ENCODE measurements around the gene TMC3. TPM values are rescaled to one million over a fixed set of nuclear protein-coding genes. Genes with fewer than 3 reads are reported as not detected.

TMC3 gene
- total and polyA plus RNA-seq, 9 donors = 0.05 to 0.23 TPM; not detected in 7

- no peaks in the 10 kb centered on the region for H3K9me3 ChIP-seq
- no peak overlapping the region for H3K4me3 ChIP-seq
- WGBS, 3 donors = 19 to 21% (median 20%) methylated on average over 8 of the region's 8 CpGs
- no peaks in the 10 kb centered on the region for H3K27me3 ChIP-seq
- peak in 1 of 5 donors; percentile 52 for DNase-seq
- no peaks in the 10 kb centered on the region for H3K36me3 ChIP-seq
- no peak overlapping the region for H3K27ac ChIP-seq
- peaks cover 2% of the 10 kb centered on the region for H3K4me1 ChIP-seq (ENCODE audit: insufficient read depth)
- TF ChIP-seq, protein P1, sequence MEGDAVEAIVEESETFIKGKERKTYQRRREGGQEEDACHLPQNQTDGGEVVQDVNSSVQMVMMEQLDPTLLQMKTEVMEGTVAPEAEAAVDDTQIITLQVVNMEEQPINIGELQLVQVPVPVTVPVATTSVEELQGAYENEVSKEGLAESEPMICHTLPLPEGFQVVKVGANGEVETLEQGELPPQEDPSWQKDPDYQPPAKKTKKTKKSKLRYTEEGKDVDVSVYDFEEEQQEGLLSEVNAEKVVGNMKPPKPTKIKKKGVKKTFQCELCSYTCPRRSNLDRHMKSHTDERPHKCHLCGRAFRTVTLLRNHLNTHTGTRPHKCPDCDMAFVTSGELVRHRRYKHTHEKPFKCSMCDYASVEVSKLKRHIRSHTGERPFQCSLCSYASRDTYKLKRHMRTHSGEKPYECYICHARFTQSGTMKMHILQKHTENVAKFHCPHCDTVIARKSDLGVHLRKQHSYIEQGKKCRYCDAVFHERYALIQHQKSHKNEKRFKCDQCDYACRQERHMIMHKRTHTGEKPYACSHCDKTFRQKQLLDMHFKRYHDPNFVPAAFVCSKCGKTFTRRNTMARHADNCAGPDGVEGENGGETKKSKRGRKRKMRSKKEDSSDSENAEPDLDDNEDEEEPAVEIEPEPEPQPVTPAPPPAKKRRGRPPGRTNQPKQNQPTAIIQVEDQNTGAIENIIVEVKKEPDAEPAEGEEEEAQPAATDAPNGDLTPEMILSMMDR (IDR thresholded peaks at IDR 0.05) = no peak
- TF ChIP-seq POLR2A (IDR thresholded peaks at IDR 0.05) = no peak
- no peak for TF ChIP-seq EP300 (IDR thresholded peaks at IDR 0.05)
- intact Hi-C loops (cut with DNase I) = no loop called here
These were observed 35.6 kb downstream of the TMC3 start for GRCh38 chr15:81338170-81339007.

DNA sequence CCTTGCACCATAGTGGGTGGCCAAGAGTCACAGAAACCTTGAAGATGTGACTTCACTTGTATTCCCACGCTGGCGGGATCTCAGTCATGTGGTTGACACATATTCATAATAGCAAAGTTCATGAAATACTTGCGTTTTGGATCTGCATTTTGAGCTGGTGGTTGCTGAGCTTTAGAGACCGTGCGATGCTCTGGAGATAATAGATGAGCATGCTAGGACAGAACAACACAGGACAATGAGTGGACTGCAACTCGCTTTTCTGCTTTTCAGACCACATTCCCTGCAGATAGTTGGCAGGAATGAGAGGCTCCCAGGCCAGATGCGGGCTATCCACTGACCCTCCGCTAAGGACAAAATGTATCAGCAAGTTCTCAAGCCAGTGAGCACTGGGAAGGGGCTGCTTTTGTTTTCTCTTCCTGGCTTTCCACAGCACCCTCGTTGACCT is 36.3 kb downstream of the TMC3 start:
- peaks cover 2% of the 10 kb centered on the region for H3K4me1 ChIP-seq (ENCODE audit: insufficient read depth)
- TF ChIP-seq, protein P1 (IDR thresholded peaks at IDR 0.05) = no peak
- TF ChIP-seq POLR2A (IDR thresholded peaks at IDR 0.05) = no peak
- no peak for TF ChIP-seq EP300 (IDR thresholded peaks at IDR 0.05)
- 26 to 39% (median 30%) methylated on average over 9 of the region's 9 CpGs for WGBS, 3 donors
- intact Hi-C loops (cut with DNase I) = no loop called here
- H3K9me3 ChIP-seq = no peaks in the 10 kb centered on the region
- no peak overlapping the region for H3K27ac ChIP-seq
- H3K27me3 ChIP-seq = no peaks in the 10 kb centered on the region
- no peaks in the 10 kb centered on the region for H3K36me3 ChIP-seq
- H3K4me3 ChIP-seq = no peak overlapping the region
- DNase-seq = peak in 1 of 5 donors; percentile 49

- Histone ChIP-seq H3K27ac (no peak overlapping the region), H3K27me3 (no peaks in the 10 kb centered on the region), H3K4me1 (ENCODE audit: insufficient read depth) (peaks cover 2% of the 10 kb centered on the region), H3K36me3 (no peaks in the 10 kb centered on the region), H3K9me3 (no peaks in the 10 kb centered on the region), H3K4me3 (no peak overlapping the region)
- WGBS, 3 donors = 83 to 89% (median 88%) methylated on average over 3 of the region's 3 CpGs
- no peak for DNase-seq
- intact Hi-C loops (cut with DNase I) = no loop called here
- TF ChIP-seq POLR2A (IDR thresholded peaks at IDR 0.05) (no peak), EP300 (IDR thresholded peaks at IDR 0.05) (no peak)
- TF ChIP-seq, protein P1 (IDR thresholded peaks at IDR 0.05) = no peak
These were observed 36.8 kb downstream of the TMC3 start for GRCh38 chr15:81337241-81337640.

DNA sequence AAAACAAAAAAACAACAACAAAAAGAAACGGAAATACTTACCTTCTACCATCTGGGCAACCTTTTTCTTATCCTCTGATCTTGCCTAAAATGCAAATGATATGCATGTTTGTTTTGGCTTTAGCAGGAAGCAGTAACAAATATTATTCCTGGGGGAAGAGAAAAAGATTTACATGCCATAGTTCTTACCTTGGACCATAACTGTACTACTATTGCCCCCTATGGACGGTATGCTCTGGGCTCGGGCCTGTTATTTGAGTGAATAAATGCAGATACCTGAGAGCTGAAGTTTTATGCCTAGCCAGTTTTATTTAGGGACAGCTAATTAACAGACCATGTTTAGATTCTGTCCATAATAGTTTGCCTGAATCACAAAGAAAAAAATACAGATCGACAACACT is 37.4 kb downstream of the TMC3 start:
- Histone ChIP-seq H3K4me3 (no peak overlapping the region), H3K27me3 (no peaks in the 10 kb centered on the region), H3K27ac (no peak overlapping the region), H3K9me3 (no peaks in the 10 kb centered on the region), H3K4me1 (ENCODE audit: insufficient read depth) (peaks cover 6% of the 10 kb centered on the region), H3K36me3 (no peaks in the 10 kb centered on the region)
- WGBS, 3 donors = 89 to 93% (median 91%) methylated on average over 4 of the region's 4 CpGs
- intact Hi-C loops (cut with DNase I) = no loop called here
- TF ChIP-seq, protein P1 (IDR thresholded peaks at IDR 0.05) = no peak
- DNase-seq = no peak
